HG02981 (cell line): Measurements from ENCODE around the gene RPL10L.

ENCODE experiments used
- ATAC-seq: cut with Tn5 transposase; IDR thresholded peaks from one replicate; pipeline ENCODE4 v1.9.1; 2021; ENCODE audit warnings: mild to moderate bottlenecking, moderate library complexity; ENCODE audit not compliant: unreplicated experiment

RPL10L gene

DNA sequence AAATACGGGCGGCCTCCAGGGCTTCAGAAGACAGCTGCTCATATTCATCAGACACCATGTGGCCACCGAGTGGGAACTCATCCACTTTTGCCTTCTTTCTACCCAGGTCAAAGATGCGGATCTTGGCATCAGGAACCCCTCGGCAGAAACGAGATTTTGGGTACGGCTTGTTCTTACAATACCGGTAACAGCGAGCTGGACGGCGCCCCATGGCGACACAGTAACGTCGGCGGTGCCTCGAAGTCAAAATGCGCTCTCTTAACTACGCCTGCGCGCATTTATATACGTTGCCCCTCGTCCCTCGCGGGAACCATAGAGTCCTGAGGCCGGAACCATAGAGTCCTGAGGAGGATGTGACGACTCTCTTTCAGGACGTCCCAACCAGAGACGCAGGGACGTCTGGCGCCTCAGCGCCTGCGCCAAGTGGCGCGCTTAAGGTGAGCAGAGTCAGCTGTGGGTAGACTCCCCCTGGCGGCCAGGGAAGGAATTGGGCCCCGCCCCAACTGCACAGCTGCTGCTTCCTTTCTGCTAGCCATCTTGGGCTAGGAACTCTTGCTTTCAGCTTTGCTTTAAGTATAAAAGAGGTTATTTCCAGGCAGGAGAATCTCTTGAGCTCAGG, at the start of gene RPL10L:
RPL10L (minus strand) TSS at position 256 of the 619 bp plus-strand sequence; CDS start at position 211, 45 bp downstream.
- no peak for ATAC-seq

- ATAC-seq, result no peak
These were observed 40.2 kb upstream of the RPL10L start for GRCh38 chr14:46691819-46692218.

GRCh38 chr14:46686652-46687051, 35.1 kb upstream of the RPL10L start:
- no peak for ATAC-seq

GRCh38 chr14:46672128-46672527, 20.5 kb upstream of the RPL10L start:
- no peak for ATAC-seq

GRCh38 chr14:46663382-46663781, 11.8 kb upstream of the RPL10L start:
- ATAC-seq, result no peak

DNA sequence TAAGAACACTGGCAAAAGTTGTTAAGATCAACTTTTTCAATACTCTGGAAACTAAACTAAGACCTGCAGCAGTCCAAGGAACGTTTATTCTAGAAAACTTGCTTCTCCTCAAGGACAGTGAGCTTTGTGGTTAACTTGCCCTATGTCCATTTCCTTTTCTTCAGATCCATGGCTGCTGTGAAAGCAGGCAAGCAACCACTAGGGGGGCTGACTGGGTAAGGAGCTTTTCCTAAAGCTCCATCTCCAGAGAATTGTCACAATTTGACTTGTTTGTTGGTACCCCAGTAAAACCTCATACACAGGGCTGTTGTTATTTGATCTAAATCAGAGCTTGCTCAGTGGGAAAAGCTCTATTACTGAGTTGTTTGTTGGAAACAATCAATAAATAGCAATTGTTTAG, 10.1 kb upstream of the RPL10L start:
- ATAC-seq, result no peak

DNA sequence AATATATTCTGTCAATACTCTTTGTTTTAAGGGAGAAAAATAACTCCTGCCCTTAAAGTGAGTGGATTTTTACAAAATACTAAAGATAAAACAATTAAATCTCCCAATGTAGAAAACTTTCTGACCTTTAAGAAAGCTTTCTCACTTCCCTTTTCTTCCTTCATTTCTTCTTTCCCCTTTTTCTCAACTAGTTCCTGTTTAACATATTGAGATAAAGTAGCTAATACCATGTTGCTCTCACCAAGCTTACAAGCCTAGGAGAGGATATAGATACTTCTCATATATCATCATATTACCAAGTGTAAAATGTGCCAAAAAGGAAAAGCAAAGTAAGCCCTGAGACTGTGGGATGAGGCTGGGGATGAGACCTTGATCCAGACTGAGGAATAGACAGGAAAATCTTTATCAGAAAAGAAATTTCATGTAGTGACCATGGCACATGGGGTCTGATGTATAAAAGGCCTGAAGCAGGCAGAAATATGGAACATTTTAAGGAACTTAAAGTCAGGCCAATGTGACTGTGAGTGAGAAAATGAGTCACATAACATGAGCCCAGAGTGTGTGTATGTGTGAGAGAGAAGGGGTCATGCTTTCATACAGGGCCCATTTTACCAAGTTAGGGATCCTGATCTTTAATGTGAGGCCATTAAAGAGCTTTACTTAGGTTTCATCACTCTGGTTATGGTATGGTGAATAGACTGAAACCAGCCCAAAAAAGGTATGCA, 1.6 kb upstream of the RPL10L start:
- ATAC-seq, result no peak

GRCh38 chr14:46646796-46647195, 4.8 kb downstream of the RPL10L start:
- ATAC-seq, result no peak

DNA sequence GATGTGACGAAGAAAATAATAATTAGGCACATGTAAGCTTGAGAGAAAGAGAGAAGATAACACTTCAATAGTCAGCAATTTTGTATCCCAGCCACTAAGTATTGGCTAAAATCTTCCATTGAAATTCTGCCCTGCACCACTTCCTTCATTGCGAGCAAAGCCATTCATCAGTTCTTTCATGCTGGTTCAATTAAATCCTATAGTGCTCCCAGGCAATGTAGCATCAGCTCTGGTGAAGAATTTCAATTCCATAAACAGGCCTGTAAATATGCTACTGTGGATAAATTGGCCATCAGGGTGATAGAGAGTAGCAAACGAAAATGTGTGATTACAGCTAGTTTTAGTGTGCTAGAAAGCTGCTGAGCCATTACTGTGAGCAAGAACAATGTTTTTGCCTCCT, 24.7 kb downstream of the RPL10L start:
- ATAC-seq, result no peak
